H1 (cell line): ENCODE measurements around the gene GREB1. TPM values are rescaled to one million over a fixed set of nuclear protein-coding genes. Genes with fewer than 3 reads are reported as not detected.

Source experiments
- SIX5 ChIP-seq: IDR thresholded peaks from 2 replicates; pipeline ENCODE4 v1.6.1; 2011; ENCODE audit warnings: mild to moderate bottlenecking, low read depth, low read length
- ZNF274 ChIP-seq: IDR thresholded peaks from 2 replicates; pipeline ENCODE4 v1.7.0; 2012; ENCODE audit warnings: low read length, borderline replicate concordance; ENCODE audit errors: extremely low read depth
- polyA plus RNA-seq, 7 experiments: library from polyadenylated mRNA; depleted of rRNA in 3 of 7; stranded (reverse) in 5 of 7; unstranded in 2 of 7; fragments of >200 nt in 5 of 7; fragments of 200-250 nt in 2 of 7; gene quantifications; 1 replicate in 5 of 7; 2 replicates in 1 of 7; 4 replicates in 1 of 7; pipeline versions ENCODE4 v1.2.1 to v1.2.3, GENCODE V29; 2011 to 2013; ENCODE audit warnings: missing spikeins in 2 of 7, mixed read lengths in 2 of 7
- total RNA-seq: library from RNA; stranded (reverse); fragmentation: NEBNext Ultra II Directional; extraction: Animal tissue kit (Norgen Biotek cat#: 25700); gene quantifications from 2 replicates; pipeline ENCODE4 v1.2.1, GENCODE V29; 2021

Gene GREB1
- total and polyA plus RNA-seq, 2 of the 8 experiments (the other 6 are each of a cell fraction or from before 2014, with no cell fraction given) = 7.9 to 43.4 TPM

GRCh38 chr2:11621410-11621809, 87.6 kb downstream of the GREB1 start (continued):
- TF ChIP-seq SIX5 (no peak), ZNF274 (no peak)
